ENCODE data around the gene MUC21.

- TF ChIP-seq CTCF (conservative IDR thresholded peaks at IDR 0.05; ENCODE audit: low read depth, low read length) (no peak), EZH2 (IDR thresholded peaks at IDR 0.05; ENCODE audit: borderline replicate concordance, low read depth, low read length, poor library complexity, severe bottlenecking) (no peak)
These were observed 33.3 kb downstream of the MUC21 start for GRCh38 chr6:31016659-31017299.

All from A673 (cell line).